ENCODE measurements around the gene TRMT11.
A peak's percentile ranks its signal among the peaks of the same experiment; 100 is the strongest.

The TRMT11 gene

DNA sequence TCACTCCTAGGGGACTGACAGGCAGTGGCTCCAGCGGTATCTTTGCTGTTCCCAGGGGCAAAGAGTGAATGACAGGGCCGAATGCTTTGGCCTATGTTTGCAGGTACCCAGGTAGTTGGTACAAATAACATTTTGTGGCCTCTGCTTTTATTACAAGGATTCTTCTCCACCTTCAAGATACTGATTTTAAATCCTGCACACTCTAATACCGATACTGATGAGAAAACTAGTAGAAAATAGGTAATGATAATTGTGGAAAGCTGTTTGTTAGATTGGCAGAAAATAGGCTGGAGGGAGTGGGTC, 29.0 kb upstream of the TRMT11 start:
- no peak for DNase-seq (ENCODE audit: low read depth)
- TF ChIP-seq, protein P1, sequence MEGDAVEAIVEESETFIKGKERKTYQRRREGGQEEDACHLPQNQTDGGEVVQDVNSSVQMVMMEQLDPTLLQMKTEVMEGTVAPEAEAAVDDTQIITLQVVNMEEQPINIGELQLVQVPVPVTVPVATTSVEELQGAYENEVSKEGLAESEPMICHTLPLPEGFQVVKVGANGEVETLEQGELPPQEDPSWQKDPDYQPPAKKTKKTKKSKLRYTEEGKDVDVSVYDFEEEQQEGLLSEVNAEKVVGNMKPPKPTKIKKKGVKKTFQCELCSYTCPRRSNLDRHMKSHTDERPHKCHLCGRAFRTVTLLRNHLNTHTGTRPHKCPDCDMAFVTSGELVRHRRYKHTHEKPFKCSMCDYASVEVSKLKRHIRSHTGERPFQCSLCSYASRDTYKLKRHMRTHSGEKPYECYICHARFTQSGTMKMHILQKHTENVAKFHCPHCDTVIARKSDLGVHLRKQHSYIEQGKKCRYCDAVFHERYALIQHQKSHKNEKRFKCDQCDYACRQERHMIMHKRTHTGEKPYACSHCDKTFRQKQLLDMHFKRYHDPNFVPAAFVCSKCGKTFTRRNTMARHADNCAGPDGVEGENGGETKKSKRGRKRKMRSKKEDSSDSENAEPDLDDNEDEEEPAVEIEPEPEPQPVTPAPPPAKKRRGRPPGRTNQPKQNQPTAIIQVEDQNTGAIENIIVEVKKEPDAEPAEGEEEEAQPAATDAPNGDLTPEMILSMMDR (IDR thresholded peaks at IDR 0.05; ENCODE audit: low read length, missing control alignments), result no peak
- H3K4me3 ChIP-seq (replicated peaks; ENCODE audit: low read depth, low read length), result peak overlapping the region; percentile 74

DNA sequence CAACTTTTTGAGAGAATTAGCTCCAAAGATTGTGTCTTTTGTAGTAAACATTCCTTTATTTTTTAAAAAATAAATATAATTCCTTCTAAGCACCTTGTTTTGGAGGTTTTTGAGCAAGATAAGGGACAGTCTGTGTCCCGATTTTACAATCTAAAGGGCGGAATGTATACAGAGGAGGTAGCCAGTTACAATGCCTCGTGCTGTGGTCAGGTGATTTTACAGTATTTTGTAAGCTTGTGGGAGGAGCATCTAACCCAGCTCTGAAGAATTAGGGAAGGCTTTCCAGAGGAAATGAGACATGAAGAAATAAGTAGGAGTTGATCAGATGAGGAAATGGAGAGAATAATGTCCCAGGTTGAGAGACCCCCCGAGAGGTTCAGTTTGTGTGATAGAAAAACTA, 28.5 kb upstream of the TRMT11 start:
- TF ChIP-seq, protein P1 (IDR thresholded peaks at IDR 0.05; ENCODE audit: low read length, missing control alignments), result no peak
- H3K4me3 ChIP-seq (replicated peaks; ENCODE audit: low read depth, low read length), result peak overlapping the region; percentile 74
- peak; percentile 85 for DNase-seq (ENCODE audit: low read depth)

DNA sequence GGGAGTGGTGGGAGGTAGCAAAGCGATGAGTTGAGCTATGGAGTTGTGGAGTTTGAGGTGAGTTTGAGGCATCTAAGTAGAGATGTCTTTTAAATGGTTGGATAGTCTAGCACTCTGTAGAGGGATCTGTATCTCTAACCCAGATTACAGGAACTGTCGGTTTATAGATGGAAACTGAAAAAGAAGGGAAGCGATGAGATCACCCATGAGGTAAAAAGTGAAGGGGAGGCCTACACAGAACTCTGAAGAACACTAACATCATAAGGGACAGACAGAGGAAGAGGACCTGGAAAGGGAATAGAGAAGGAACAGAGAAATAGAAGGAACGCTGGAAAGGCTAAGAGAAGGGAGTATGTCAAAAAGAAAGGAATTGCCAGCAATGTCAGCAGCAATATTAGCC, 27.3 kb upstream of the TRMT11 start:
- TF ChIP-seq, protein P1 (IDR thresholded peaks at IDR 0.05; ENCODE audit: low read length, missing control alignments), result no peak
- DNase-seq (ENCODE audit: low read depth), result no peak
- no peak overlapping the region for H3K4me3 ChIP-seq (replicated peaks; ENCODE audit: low read depth, low read length)

DNA sequence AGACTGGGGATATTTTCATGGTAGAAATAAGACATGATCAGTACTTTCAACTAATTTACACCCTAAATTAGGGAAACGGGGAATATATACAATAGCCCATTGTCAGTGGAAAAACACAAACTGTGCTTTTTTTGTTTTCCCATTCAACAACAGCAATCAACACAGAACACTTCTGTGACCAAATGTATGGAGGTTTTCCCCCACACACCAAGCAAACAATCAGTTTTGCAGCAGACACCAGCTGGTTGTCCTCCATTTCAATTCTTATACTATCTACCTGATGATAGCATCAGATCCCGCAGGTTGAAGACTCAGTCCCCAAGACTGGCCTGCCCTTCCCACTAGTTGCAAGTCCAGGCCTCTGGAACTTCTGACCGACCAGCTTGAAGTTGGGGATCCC, 25.2 kb upstream of the TRMT11 start:
- H3K4me3 ChIP-seq (replicated peaks; ENCODE audit: low read depth, low read length), result no peak overlapping the region
- DNase-seq (ENCODE audit: low read depth), result no peak
- TF ChIP-seq, protein P1 (IDR thresholded peaks at IDR 0.05; ENCODE audit: low read length, missing control alignments), result no peak

DNA sequence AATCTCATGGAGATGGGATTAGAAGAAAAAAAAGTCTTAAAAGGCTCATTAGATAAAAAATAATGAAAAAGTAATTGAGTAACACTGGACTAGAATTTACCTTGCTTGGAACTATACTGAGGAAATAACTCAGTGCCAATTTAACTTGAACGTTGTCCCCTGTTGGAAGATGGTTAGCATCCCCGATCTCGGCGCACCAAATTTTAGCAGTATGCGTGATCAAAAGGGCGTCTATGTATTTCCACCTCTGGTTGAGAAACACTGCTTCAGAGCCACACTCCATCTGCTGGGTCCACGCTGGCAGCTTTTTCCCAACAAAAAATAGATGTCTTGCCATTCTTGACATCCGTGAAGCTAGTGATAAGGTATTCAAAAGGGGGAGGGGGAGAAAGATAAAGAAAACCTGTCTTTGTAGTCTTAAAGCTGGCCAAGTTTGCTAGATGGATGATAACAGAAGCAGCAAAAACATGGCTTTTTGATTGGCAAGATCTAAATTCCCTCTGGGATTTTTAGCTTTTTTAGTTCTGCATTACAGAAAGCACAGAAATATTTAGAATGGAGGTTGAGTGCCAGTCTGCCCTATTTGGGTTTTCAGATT, 23.3 kb upstream of the TRMT11 start:
- no peak overlapping the region for H3K4me3 ChIP-seq (replicated peaks; ENCODE audit: low read depth, low read length)
- TF ChIP-seq, protein P1 (IDR thresholded peaks at IDR 0.05; ENCODE audit: low read length, missing control alignments), result no peak
- DNase-seq (ENCODE audit: low read depth), result no peak

DNA sequence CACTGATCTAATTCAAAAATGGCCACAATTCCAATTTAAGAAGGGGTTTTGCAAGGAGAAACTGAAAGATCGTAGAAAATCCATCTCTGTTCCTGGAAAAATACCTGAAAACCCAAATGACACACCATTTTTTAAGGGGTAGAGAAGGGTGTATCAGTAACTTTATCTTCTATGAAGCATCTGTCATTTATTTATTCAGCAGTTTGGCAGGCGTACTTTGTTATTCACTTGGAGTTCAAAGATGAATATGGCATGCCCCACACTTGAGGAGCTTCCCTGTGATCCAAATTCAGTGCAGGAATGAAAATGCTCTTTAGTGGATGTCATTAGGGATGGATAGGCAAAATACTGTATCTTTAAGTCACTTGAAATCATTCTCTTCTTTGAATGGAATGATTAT, 22.5 kb upstream of the TRMT11 start:
- H3K4me3 ChIP-seq (replicated peaks; ENCODE audit: low read depth, low read length), result no peak overlapping the region
- DNase-seq (ENCODE audit: low read depth), result no peak
- TF ChIP-seq, protein P1 (IDR thresholded peaks at IDR 0.05; ENCODE audit: low read length, missing control alignments), result no peak

DNA sequence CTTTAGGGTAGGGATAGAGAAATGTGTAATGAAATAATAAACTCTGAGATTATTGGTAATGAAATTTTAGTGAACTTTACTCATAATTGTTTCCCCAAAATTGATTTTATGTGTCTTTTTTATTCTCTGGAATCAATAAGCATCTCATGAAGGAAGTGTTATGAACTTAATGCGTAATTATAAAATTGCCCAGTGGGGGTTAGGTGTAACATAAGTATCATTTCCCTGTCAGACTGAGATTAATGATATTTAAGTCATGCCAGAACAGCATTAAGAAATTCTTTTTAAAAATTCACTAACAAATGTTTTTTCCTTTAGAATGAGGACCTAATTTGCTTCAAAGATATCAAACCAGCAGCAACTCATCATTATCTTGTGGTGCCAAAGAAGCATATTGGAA, 19.8 kb upstream of the TRMT11 start:
- no peak for DNase-seq (ENCODE audit: low read depth)
- H3K4me3 ChIP-seq (replicated peaks; ENCODE audit: low read depth, low read length), result no peak overlapping the region
- TF ChIP-seq, protein P1 (IDR thresholded peaks at IDR 0.05; ENCODE audit: low read length, missing control alignments), result no peak

All from fibroblast of pulmonary artery (primary cell).